ENCODE results near the gene CAMTA1.

CAMTA1 gene

GRCh38 chr1:7454052-7454815 lies 669.0 kb downstream of the CAMTA1 start:
- no peak for DNase-seq

DNA sequence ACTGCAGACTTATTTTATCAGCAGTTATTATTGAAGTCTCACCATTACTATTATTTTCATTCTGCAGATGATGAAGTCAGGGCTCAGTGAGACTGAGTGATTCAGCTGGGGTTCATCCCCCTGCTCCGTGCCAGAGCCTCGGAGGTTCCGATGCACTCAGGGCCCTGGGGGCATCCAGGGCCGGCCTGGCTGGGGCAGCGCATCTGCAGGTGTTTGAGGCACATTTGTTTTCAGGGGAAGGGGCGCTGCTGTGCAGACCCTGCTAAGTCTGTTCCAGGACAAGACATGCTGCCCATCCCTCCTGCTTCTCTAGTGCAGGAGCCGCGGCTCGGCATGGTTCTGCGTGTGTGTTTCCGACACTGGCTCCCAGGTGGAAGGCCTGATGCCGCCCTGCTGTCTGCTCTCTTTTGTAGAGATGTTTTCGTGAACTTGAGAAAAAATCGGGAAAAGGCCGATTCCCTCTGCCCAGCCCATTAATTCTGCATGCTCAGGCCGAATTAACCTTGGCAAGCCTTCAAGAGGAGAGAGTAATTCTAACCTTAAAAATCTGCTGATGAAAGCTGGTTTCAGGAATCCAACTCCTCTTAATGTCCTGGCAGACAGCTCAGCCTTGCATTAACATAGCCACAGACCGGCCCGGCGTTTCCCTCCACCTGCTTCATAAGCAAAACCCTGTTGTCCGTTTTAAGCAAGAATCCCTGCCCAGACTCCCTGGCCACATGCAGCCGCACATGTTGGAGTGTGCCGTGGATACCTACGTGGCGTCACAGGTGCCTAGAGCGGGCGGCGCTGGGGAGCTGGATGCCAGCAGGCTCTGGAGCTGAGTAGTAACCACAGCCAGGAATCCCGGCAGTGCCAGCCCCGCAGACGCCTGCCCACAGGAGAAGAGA lies 669.9 kb downstream of the CAMTA1 start:
- no peak for DNase-seq

GRCh38 chr1:7455796-7456721 lies 670.8 kb downstream of the CAMTA1 start:
- no peak for DNase-seq

- DNase-seq, result no peak
Measured at GRCh38 chr1:7456722-7457082, 671.4 kb downstream of the CAMTA1 start.

DNA sequence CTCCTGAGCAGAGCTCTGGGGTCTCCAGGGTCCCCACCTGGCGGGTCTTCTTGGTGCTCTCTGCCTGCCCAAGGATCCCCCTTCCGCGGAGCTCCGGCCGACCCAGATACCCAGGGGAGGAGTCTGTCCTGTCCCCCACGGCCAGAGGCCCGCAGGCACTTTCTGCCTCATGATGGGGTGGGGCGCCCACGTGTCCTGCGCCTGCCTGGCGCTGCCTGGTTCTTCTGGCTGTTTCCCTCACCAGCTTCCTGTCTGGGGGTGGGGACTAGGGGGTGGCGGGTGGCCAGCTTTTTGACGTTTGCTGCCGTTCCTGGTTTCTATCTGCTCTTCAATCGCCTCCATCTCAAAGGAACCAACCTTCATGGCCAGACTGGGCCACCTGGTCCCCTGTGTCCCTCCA lies 672.6 kb downstream of the CAMTA1 start:
- DNase-seq, result no peak

GRCh38 chr1:7458946-7459345 lies 673.7 kb downstream of the CAMTA1 start:
- no peak for DNase-seq

- DNase-seq, result no peak
Measured at GRCh38 chr1:7459914-7460313, 674.7 kb downstream of the CAMTA1 start.

DNA sequence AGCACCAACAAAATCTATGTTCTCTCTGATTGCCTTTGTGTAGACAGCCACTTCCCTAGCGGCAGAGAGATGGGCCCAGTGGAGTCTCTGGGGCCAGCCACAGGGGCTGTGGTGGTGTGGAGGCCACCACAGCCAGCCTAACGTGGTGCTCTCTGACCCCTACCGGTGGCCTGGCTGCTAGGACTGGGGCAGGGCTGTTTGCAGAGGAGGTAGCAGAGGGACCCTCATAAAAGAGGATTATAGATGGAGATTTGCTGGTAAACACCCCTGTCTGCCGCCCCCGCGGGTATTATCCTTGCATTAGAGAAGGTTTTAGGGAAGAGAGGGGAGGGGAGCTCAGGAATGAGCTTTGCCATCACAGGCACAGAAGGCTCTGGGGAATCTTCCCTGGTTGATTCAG lies 675.6 kb downstream of the CAMTA1 start:
- DNase-seq, result no peak

DNA sequence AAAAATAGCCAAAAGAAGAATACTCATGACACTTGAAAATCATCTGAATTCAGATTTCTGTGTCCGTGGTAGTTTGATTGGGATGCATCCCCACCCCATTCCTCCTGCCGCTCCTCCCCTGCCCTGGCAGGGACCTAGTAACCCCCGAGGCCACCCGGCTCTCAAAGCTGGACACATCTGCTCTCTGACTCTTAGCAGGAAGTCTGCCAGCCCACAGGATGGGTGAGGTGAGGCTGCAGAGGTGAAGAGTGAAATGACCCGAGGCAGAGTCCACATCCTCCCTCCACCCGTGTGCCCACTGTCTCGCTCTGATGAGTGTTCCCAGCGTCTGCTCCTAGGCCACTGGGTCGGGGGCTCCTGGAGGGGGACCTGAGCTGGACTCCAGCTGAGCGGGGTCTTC lies 677.4 kb downstream of the CAMTA1 start:
- DNase-seq, result no peak

- DNase-seq, result no peak
Measured at GRCh38 chr1:7463526-7463925, 678.3 kb downstream of the CAMTA1 start.

GRCh38 chr1:7464736-7465135 lies 679.5 kb downstream of the CAMTA1 start:
- no peak for DNase-seq

DNA sequence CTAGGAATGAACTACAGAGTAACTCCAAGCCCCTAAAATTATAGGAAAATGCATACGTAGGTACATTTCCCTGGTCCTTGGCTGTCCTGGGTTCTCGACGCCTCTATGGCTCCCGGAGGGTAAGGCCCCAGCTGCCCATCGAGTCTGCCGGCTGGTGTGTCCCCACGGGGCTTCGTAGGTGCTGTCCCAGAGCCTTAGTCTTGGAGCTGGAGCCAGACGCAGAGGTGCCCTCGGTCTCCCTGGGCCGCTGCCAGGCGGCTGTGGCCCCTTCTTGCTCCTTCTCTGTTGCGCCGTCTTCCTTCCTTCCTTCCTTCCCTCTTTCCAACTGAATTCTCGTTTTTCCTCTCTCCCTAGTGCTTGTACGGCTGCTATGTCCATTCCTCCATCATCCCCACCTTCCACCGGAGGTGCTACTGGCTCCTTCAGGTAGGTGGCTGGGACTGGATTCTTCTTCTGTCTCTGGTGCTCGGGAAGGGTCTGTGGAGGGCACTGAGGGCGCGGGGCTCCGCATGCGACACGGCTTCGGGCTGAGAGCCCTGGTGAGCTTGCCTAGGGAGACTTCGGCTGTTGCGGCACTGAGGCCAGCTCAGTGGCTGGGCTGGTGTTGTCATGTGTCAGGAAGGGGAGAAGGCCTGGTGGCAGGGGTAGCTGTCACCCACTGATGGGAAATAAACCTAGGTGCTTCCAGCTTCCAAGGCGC lies 682.4 kb downstream of the CAMTA1 start:
- DNase-seq, result no peak

- DNase-seq, result no peak
Measured at GRCh38 chr1:7468248-7468647, 683.0 kb downstream of the CAMTA1 start.

GRCh38 chr1:7469255-7469938 lies 684.1 kb downstream of the CAMTA1 start:
- peak; percentile 39 for DNase-seq

- DNase-seq, result peak; percentile 96
Measured at GRCh38 chr1:7470904-7471638, 685.8 kb downstream of the CAMTA1 start.

- peak; percentile 60 for DNase-seq
Measured at GRCh38 chr1:7471836-7472235, 686.6 kb downstream of the CAMTA1 start.

GRCh38 chr1:7473223-7474142 lies 688.2 kb downstream of the CAMTA1 start:
- no peak for DNase-seq

DNA sequence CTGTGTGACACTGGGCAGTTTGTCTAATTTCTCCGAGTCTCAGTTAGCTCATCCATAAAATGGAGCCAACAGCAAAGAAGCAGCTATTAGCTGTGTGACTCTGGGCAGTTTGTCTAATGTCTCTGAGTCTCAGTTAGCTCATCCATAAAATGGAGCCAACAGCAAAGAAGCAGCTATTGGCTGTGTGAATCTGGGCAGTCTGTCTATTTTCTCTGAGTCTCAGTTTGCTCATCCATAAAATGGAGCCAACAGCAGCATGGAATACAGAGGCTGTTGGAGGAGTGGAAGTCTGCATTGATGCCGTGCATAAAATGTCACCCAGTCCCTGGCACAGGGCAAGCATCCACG lies 688.9 kb downstream of the CAMTA1 start:
- no peak for DNase-seq

- DNase-seq, result no peak
Measured at GRCh38 chr1:7474786-7475502, 689.7 kb downstream of the CAMTA1 start.
